ENCODE measurements around the gene TENM4.

Gene TENM4

GRCh38 chr11:78786086-78786485 is 654.7 kb downstream of the TENM4 start:
- DNase-seq (ENCODE audit: low read depth), result no peak

- no peak for DNase-seq (ENCODE audit: low read depth)
These were observed 656.3 kb downstream of the TENM4 start for GRCh38 chr11:78784321-78785061.

- no peak for DNase-seq (ENCODE audit: low read depth)
These were observed 657.0 kb downstream of the TENM4 start for GRCh38 chr11:78783846-78784245.

GRCh38 chr11:78783301-78783700 is 657.5 kb downstream of the TENM4 start:
- DNase-seq (ENCODE audit: low read depth), result no peak

GRCh38 chr11:78782725-78783124 is 658.1 kb downstream of the TENM4 start:
- DNase-seq (ENCODE audit: low read depth), result no peak

GRCh38 chr11:78780889-78781288 is 659.9 kb downstream of the TENM4 start:
- DNase-seq (ENCODE audit: low read depth), result no peak

GRCh38 chr11:78773492-78773891 is 667.3 kb downstream of the TENM4 start:
- no peak for DNase-seq (ENCODE audit: low read depth)

- DNase-seq (ENCODE audit: low read depth), result no peak
These were observed 667.8 kb downstream of the TENM4 start for GRCh38 chr11:78773077-78773476.

- DNase-seq (ENCODE audit: low read depth), result no peak
These were observed 668.6 kb downstream of the TENM4 start for GRCh38 chr11:78772186-78772585.

- DNase-seq (ENCODE audit: low read depth), result no peak
These were observed 669.9 kb downstream of the TENM4 start for GRCh38 chr11:78770931-78771330.

- no peak for DNase-seq (ENCODE audit: low read depth)
These were observed 671.9 kb downstream of the TENM4 start for GRCh38 chr11:78768971-78769370.

GRCh38 chr11:78768345-78768744 is 672.5 kb downstream of the TENM4 start:
- no peak for DNase-seq (ENCODE audit: low read depth)

- DNase-seq (ENCODE audit: low read depth), result no peak
These were observed 673.5 kb downstream of the TENM4 start for GRCh38 chr11:78767027-78767932.

- DNase-seq (ENCODE audit: low read depth), result no peak
These were observed 675.9 kb downstream of the TENM4 start for GRCh38 chr11:78764946-78765345.

GRCh38 chr11:78763664-78764063 is 677.2 kb downstream of the TENM4 start:
- no peak for DNase-seq (ENCODE audit: low read depth)

GRCh38 chr11:78762105-78762504 is 678.7 kb downstream of the TENM4 start:
- no peak for DNase-seq (ENCODE audit: low read depth)

GRCh38 chr11:78759071-78759470 is 681.8 kb downstream of the TENM4 start:
- DNase-seq (ENCODE audit: low read depth), result no peak

- DNase-seq (ENCODE audit: low read depth), result no peak
These were observed 687.5 kb downstream of the TENM4 start for GRCh38 chr11:78753297-78753696.

- DNase-seq (ENCODE audit: low read depth), result no peak
These were observed 688.3 kb downstream of the TENM4 start for GRCh38 chr11:78752494-78752893.

GRCh38 chr11:78748918-78749690 is 691.7 kb downstream of the TENM4 start:
- DNase-seq (ENCODE audit: low read depth), result no peak

GRCh38 chr11:78744949-78745348 is 695.9 kb downstream of the TENM4 start:
- DNase-seq (ENCODE audit: low read depth), result no peak

- no peak for DNase-seq (ENCODE audit: low read depth)
These were observed 696.6 kb downstream of the TENM4 start for GRCh38 chr11:78744202-78744601.
